HG03520 (cell line): ENCODE data around the gene ZIC5.

ENCODE experiments used
- ATAC-seq: cut with Tn5 transposase; IDR thresholded peaks from one replicate; pipeline ENCODE4 v1.9.1; 2021; ENCODE audit warnings: mild to moderate bottlenecking, moderate library complexity; ENCODE audit not compliant: unreplicated experiment

Gene ZIC5

DNA sequence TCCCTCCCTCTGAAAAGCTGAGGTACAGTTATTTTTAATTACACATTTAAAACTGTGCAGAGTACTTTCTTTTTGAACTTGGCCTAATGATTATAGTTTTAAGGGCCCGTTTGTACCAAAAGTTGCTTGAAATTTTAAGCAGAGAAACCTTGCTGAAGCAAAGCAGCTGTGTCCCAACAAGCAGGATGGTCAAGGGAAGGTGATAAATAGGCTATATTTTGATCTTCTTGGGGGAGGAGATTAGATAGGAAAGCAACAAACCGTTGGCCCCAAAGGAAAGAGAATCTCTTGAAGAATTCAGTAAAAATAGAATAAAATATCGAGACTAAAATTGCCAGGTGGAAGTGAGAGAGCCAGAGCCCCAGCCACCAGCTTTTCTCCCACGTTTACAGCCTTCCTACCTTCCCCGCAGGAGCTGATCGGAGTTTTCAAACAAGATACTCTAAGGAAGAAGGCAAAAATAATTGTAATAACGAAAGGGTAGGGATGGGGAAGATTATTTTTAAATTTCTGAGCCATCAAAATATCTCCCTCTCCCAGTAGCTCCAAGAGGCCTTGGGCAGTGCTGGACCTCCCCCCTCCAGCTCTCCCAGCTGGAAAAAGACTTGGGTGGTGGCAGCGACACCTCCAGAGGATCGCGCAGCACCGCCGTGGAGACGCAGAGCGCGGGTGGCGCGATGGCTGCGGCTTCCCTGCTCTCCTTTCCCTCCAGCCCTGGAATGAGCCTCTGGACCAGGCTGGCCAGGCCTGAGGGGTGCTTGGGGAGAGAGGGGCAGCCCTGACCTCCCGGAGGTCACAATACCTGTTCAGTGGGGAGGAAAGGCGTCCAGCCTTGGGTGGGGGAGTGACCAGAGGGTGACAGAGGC, 15.8 kb upstream of the ZIC5 start:
- ATAC-seq: no peak

DNA sequence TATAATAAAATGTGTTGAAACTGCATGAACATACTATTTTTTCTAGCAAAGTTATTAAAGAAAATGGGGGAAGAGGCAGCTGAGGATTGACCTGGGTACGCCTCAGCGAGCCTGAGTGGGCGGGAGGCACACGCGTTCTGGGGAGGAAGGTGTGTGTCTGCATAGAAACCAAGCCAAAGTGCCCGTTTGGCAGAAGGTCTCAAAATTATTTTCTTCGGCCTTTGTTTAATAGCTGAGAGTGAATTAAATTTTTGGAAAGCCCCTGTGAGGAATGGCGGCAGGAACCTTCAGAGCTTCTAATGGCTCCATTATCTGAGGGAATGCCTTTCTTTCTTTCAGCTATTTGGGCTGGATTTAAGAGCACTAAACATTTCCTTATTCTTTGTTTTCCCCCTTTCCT, 15.2 kb upstream of the ZIC5 start:
- no peak for ATAC-seq

DNA sequence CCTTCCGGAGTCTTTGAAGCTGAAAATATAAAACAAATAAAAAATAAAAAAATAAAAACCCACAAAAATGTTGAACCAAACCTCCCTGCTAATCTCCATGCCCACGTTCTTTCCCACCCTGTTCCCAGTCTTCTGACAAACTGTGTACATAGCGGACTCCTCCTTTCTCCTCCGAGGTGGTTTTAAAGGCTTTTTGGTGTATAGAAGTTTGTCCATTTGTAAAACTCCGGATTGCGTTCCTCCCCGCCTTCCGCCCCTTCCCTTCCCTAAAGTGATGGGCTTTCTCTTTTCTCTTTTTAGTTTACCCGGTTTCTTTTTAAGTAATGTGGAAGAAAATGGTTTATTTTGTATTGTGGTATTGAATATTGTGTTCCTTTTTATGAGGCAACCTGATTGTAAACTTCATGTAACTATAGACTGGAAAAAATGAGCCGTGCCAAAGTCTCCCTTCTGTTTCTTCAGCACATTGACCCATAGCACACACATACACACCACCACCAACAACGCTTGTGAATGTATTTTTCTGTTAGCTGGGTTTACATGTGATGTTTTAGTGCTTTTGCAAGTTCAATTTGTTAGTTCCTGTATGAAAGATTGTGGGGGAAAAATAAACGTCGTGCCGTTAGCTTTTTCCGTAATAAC, 14.4 kb upstream of the ZIC5 start:
- no peak for ATAC-seq

DNA sequence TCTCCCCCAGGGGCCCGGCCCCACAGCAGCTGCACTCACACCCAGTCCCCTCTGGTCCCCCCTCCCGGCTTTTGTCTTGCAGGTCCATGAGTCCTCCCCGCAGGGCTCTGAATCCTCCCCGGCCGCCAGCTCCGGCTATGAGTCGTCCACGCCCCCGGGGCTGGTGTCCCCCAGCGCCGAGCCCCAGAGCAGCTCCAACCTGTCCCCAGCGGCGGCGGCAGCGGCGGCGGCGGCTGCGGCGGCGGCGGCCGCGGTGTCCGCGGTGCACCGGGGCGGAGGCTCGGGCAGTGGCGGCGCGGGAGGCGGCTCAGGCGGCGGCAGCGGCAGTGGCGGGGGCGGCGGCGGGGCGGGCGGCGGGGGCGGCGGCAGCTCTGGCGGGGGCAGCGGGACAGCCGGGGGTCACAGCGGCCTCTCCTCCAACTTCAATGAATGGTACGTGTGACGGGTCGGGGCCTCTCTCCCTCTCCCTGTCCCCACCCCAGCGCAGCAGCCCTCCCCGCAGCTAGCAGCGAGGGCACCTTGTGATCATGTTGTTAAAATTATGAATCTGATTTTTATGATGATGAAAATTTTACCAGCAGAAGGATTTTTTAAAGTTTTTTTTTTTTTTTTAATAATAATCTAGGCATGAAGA, 13.8 kb upstream of the ZIC5 start:
- no peak for ATAC-seq

DNA sequence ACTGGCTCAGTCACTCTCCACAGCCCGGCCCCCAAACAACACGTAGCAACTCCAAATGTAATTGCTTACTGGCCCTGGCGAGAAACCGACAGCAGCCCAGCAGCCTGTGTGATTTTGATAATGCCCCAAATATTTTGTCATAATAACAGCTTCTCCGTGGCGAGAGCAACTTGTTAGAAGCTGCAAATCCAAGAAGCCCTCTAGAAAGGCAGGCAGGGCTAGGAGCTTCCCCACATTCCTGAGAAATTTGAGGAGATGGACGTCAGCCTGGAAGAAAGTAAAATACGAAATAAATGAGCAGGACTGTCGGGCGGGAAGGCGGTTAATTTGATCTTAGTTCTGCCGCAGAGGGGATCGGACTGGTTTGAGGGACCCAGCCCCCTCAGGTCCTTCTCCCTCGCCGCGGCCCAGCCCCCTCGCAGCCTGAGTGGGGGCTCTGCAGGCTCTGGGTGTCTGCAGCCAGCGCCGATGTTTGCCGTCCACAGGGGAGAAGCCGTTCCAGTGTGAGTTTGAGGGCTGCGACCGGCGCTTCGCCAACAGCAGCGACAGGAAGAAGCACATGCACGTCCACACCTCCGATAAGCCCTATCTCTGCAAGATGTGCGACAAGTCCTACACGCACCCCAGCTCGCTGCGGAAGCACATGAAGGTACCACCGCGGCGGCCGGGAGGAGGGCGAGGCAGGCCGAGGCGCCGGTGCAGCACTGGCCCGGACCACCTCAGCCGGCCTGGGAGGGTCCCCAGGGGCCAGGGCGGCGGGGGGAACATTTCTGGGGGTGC, 13.1 kb upstream of the ZIC5 start:
- ATAC-seq: no peak

DNA sequence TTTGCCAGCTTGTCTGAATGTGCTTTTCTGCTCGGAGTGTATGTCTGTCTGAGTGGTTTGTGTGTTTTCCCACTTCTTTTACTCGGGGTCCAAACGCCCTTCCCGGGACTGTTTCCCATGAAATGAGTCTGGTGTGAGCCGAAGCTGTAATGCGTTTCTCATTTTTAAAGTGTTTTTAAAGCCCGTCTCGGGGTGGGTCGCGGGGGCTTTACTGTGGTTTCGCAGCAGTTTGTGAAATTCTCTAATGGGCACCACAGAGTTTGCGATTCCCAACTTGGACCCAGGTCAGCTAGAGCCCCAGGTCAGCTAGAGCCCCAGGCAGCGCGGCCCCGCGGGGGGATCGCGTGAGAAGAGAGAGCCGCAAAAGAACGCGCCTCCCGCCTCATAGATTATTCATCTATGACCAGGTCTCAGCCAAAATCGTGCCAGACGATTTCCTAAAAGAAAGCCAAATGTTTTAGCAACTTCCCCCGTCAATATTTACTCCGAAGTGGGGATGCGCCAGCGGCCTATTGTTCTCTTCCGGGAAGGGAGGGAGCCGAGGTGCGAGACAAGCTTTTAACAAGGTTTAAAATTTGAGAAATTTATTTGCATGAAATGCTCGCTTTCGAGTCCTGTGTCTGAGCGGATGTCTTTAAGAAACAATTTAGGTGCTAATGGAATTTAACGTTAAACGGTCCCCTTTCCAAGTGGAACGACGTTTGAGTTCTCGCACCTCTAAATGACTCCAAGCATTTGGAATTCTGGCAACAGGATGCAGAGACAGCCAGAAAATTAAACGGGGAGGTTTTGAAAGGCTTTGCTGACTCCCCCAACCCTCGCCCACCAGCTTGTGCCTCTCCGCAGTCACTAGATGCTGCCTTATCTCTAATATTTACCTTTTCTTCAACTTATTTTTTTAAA, 12.2 kb upstream of the ZIC5 start:
- no peak for ATAC-seq

DNA sequence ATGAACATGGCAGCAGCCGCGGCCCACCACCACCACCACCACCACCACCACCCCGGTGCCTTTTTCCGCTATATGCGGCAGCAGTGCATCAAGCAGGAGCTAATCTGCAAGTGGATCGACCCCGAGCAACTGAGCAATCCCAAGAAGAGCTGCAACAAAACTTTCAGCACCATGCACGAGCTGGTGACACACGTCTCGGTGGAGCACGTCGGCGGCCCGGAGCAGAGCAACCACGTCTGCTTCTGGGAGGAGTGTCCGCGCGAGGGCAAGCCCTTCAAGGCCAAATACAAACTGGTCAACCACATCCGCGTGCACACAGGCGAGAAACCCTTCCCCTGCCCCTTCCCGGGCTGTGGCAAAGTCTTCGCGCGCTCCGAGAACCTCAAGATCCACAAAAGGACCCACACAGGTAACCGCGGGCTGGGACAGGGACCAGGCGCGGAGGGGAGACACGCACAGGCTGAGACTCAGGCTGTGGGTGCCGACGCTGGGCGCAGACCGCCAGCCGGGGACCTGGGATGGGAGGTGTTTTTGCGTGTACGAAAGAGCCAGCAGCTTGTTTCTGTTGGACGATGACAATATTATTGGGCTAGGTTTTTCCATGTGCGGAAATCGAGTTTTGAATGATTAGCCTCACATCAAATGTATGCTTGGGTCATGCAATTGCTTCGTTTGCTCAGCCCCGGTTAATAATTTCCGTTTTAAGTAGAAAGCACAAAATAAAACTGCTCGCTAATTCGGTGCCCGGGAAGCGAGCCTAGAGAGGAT, 11.3 kb upstream of the ZIC5 start:
- ATAC-seq: no peak

DNA sequence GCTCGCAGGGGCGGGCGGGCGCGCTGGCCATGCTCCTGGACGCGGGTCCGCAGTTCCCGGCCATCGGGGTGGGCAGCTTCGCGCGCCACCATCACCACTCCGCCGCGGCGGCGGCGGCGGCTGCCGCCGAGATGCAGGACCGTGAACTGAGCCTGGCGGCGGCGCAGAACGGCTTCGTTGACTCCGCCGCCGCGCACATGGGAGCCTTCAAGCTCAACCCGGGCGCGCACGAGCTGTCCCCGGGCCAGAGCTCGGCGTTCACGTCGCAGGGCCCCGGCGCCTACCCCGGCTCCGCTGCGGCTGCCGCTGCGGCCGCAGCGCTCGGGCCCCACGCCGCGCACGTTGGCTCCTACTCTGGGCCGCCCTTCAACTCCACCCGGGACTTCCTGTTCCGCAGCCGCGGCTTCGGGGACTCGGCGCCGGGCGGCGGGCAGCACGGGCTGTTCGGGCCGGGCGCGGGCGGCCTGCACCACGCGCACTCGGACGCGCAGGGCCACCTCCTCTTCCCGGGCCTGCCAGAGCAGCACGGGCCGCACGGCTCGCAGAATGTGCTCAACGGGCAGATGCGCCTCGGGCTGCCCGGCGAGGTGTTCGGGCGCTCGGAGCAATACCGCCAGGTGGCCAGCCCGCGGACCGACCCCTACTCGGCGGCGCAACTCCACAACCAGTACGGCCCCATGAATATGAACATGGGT, 10.6 kb upstream of the ZIC5 start:
- no peak for ATAC-seq

DNA sequence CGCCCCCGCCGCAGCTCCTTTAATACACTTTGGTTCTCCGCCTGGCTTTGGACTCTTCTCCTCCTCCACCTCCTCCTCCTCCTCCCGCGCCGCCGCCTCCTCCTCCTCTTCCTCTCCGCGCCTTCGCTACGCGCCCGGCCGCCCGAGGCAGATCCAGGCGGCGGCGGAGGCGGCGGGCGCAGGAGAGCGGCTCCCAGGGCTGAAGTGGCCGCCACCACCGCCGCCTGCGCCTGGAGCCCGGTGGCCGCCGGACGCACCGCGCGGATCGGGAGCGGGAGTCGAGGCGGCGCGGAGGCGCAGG, 10.1 kb upstream of the ZIC5 start, which contains the start of gene ZIC2:
TSS of gene ZIC2 (plus strand) at position 50 of the 301 bp plus-strand sequence. CDS start 281 bp downstream, outside the sequence.
- no peak for ATAC-seq

DNA sequence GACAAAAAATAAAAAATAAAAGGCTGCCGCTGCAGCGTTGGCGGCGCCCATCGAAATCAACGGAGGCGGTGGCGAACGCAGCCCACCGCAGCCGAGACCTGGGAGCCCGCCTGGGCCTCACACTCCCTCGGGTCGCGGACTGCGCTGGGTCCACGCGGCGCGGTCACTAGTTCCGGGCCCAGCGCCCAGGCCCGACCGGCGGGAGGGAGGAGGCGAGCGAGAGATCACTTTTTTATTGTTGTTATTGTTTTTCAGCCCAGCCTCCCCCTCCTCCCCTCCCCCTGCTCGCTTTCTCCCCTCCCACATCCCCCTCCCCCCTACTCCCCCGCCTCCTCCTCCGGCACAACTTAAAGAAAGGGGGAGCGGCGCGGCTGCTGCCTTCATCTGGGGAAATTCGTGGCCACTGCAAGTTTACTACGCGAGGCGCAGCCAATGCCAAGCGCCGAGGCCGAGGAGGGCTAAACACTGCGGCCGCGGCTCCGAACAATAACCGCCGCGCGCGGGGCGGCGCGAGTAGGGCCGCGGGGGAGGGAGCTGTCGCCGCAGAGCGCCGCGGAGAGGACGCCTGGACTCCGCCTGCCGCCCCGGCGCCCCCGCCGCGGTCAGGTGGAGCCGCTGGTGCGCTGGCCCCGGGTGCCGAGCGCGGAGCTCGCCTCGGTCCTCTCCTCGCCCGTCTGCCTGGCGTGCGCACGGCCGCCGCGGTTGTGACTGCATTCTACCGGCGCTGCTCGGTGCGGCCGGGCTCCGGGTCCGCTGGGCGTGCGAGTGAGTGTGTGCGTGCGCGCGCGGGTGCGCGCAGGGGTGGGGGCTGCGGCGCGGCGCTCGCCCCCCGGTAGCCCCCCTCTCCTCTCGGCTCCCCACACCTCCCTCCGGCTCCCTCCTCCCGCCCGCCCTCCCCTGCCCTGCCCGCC, 9.5 kb upstream of the ZIC5 start:
- no peak for ATAC-seq

DNA sequence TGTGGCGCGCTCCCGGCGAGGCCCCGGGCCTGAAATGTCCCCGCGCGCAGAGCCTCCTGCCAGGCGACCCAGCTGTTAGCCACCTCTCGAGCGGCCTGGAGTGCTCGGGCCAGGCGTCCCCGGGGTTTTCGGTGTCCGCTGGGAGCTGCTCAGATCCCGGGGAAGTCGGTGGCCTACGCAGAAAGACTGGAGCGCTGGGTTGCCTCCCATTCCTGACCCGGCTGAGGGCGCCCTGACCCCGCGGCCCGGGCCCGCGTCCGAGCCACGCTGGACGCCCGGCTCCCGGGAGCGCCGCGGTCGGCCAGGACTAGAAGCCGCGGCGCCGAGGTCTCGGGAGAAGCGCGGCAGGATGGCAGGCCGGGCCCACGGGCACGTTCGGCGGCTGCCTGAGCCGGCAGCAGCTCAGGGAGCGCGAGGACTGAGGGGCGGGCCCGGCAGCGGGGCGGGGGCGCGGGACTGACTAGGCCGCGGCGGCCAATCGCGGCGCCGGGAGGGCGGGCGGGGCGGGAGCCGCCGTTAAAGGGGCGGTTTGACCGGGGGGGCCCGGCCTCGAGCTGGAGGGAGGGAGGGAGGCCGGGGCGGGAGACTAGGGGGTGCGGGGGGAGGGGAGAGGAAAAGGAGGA, 8.7 kb upstream of the ZIC5 start:
- ATAC-seq: peak; percentile 63

DNA sequence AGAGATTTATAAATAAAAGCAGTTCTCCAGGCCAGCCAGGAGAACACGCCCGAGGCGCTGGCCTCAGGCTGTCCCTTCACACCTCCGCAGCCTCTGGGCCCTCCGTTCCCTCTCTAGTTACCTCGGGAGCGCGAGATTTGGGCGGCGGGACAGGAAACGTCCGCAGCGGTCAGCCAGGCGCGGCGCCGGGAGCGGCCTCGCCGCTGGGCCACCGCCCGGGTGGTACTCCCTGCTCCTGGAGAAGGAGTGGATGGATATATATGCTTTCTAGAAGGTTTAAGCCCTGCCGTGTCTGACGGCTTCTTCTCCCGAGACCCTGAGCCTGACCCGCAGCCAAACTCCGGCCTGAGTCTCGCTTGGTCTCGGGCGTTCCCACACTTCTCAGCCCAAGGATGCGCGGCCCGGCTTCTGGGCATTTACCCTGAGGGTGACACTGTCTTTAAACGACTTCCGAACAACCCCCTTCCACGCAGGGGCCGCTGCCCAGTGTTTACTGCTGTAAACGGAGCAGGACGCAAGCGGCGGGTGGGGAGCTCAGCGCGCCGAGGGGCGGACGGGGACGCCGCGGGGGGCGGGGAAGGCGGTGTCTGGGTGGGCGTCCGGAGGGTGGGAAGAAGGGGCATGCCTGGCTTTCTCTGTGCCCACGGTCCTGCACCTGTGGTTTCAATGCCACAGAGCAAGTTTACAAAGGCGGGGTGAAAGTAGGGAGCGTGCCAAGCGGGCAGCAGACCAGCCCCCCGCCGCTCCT, 8.1 kb upstream of the ZIC5 start:
- ATAC-seq: no peak

DNA sequence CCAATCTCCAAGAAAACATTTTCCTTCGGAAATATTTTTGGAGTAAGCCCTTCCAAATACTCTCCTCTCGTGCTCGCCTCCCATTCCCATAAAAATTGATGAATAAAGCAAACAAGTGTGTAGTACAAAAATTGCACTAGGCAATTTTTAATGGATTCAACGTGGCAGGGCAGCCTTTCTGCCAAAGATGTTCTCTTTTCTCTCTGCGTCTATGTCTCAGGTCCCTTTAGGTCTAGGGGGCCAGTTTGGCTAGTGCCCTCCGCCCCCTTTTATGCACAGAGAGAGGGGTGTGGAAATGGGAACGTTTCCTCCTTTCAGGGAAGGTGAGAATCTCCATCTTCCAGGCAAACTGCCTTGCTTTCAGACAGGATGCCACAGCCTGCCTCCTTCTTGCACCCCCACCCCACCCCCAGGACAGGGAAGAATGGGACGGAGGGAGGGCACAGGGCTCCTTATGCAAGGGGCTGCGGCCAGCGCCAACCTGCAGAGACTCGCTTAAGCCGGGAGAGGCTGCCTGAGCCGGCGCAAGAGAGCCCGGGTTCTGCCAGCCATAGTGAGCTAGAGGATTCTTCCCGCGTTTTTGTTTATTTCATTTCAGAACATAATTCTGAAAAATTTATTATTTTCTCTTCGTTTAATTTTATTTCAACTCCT, 7.4 kb upstream of the ZIC5 start:
- ATAC-seq: no peak

DNA sequence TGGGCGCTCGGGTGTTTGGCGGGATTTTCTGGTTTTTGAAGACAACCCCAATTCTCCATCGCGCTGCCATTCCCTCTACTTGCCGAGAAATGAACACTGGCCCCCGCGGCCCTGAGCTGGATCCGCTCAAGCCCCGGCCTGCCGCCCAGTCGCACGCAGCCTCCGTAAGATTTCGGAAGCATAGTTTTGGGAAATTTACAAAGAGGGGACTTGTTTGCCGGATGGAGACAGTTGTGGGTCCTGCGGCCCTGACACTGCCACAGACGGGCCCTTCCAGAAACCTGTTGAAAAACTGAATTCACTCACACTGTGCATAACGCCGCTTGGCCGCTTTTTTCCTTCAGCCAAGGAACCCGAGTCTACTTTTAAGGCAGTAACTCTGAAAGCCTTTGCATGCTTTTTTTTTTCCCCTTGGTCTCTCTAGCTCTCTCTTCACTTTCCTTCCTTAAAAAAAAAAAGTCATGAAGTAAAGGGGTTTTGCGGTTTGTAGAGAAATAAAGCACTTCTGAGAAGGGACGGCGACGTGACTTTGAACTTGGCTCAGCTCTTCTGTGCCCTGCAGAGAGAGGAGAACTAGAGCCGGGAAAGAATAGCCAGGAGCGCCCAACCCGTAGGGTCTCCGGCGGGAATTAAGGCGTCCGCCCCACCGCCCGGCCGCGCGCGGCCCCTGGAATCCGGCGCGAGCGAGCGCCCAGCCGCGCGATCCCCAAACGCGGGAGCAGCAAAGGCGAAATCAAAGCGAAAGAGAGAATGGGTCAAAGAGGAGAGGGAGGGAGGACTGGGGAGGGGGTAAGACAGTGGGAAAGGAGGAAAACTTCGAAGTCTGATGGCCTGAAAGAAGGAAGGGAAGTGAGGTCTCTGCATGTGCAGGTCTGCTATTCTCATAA, 6.6 kb upstream of the ZIC5 start:
- no peak for ATAC-seq

DNA sequence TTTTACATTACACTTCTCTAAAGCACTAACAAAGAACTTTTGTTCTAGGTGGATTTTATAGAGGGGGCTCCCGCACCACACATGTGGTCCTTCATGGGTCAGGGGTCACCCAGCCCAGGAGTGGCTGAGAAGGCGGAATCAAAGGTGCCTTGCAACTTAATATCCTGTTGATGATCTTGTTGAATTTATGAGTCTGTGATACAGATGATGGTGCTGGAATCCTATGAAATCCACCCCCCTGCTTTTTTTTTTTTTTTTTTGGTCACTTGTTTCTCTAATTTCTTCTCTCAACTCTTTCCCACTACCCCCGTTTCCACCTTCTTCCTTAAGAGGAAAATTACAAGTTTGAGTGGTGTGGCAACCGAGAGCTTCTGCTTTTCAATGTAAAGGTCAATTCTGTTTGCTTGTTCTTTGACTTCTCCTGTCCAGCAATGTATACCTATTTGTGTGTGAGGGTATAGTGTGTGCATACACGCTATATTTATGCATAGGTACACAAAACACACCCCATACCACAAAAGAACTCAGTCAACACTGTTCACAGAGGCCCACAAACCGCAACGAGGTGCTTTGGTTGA, 5.9 kb upstream of the ZIC5 start:
- ATAC-seq: no peak
